HS-5 (cell line): ENCODE data around the gene IDH3G.
A peak's percentile ranks its signal among the peaks of the same experiment; 100 is the strongest.
"Not testable (repeated sequence)": the region's sequence is repeated elsewhere in the genome, so short reads cannot be mapped to it uniquely, and the experiment has no call there.

Experiments
- DNase-seq: peaks from one replicate; pipeline ENCODE4 v3.0.0-alpha.2; 2012; ENCODE audit warnings: low read depth

The IDH3G gene

DNA sequence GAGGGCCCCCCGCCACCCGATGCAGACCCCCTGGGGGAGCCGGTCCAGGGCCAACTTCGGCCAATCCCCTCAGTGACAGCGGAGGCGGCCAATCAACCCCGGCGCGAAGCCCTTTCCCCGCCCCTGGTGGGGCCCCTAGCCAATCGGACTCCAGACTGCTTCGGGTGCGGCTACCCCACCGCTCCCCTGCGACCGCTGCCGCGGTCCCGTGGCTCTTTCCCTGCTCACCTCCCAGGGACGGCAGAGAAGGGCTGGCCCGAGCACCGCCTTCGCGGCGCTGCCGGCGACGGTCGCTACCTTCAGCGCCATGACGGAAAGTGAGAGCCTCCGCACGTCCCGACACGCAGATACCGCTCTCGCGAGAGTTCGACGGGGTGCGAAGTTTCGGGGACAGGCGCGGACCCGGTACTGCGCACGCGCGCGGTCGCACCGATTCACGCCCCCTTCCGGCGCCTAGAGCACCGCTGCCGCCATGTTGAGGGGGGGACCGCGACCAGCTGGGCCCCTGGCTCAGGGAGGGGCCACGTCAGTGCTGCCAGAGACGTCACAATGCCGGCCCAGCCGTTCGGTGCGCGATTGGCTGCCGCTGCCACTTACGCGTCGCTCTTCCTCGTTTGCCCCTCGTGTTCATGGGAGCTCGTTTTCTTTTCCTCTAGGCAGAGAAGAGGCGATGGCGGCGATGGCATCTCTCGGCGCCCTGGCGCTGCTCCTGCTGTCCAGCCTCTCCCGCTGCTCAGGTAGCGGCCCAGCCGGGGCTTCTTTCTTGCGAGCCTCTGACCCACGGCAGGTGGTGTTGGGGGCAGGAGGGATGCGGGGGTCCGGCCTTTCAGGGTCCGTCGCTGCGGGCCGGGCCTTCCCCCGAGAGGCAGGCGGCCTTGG, at the start of gene IDH3G, which contains the start of gene SSR4:
TSS of gene IDH3G (minus strand) at position 358 of the 879 bp plus-strand sequence. CDS start at position 309, 49 bp downstream.
TSS of gene SSR4 (plus strand) at position 651 of the 879 bp plus-strand sequence. CDS start at position 671, 20 bp downstream.
- peak; percentile 72 for DNase-seq

DNA sequence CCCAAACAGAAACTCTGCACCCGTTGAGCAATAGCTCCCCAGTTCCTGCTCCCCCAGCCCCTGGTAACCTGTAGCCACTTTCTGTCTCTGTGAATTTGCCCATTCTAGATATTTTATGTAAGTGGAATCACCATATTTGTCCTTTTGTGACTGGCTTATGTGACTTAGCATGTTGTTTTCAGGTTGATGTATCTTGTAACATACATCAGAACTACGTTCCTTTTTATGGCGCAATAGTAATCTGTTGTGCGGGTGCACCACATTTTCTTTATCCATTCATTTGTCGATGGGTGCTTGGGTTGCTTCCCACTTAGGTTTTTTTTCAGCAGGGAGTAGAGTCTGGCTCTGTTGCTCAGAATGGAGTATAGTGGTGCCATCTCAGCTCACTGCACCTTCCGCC, 42.7 kb upstream of the IDH3G start:
- DNase-seq: no peak

DNA sequence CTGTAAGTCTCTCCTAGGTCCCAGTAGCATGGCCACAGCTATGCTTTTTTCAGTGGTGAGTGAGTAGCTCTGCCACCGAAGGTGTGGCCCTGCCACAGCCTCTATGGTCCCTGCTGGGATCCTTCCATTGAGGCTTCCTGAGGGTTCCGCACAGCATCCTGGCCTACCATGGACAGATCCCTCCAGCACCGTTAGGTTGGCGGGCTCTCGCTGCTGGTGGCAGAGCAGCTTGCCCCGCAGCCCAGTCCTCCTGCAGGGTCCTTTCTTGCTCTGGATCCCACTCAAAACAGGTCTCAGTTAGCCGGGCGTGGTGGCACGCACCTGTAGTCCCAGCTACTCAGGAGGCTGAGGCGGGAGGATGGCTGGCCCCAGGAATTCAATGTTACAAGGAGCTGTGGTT, 38.6 kb upstream of the IDH3G start:
- no peak for DNase-seq

DNA sequence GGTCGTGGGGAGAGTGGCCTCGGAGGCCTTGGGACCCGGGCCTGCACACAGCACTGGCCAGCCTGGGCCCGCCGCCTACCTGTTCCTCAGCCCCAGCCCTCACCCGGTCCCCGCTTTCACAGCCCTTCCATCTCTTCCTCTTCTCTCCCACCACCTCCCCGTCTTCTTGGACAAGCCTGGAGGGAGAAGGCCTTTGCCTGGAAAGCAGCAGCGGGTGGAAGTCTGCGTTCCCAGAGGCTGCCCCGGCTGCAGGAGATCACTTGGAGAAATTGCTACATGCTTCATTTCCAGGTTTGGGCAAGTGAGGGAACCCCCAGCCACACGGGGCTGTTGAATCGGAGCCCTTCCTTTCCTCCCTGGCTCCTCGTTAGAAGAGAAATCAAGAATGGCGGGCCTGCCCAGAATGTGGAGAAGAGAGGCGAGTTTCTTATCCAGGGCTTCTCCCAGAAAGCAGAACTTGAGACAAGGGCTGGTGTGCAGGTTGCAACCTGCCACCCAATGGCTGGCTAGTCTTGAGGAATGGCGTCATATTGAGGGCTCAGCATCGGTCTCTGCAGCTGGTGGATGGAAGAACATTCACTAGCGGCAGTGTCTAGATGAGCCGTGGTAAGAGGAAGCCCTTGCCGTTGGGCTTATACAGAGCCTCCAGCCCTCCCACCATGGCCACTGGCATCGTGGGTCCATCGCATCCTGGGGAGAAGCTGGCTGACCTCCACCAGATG, 37.4 kb upstream of the IDH3G start:
- no peak for DNase-seq

DNA sequence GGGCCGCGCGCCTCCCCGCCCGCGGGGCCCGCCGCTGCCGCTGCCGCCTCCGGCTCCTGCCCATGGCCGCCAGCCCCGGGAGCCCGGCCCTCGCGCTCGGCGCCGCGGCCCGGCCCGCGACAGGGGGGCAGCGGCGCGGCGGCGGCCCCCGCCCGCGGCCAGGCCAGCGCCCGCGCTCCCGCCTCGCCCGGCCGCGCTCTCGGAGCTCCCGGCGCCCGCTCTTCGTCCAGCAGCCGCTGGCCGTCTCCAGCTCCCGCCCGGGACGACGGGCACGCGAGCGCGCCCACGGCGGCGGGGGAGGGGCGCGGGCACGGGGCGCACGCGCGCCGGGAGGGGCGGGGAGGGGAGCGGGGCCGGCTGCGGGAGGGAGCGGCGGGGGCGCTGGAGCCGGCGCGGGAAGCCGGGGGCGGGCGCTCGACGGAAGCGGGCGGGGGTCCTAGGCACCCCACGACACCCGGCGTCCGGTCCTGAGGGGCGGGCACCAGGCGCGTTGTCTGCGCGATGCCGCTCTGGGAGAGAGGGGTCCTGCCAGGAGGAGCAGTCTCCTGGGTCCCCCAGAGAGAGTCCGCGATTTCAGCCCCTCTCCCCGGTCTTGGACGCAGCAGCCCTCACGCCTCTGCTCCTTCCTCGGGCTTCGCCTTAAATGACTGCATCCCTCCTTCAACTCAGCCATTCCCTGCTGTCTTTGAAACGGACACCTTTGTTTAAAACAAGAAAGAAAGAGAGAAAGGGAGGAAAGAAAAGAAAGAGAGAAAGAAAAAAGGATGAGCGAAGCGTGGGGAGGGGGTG, 36.7 kb upstream of the IDH3G start:
- no peak for DNase-seq

DNA sequence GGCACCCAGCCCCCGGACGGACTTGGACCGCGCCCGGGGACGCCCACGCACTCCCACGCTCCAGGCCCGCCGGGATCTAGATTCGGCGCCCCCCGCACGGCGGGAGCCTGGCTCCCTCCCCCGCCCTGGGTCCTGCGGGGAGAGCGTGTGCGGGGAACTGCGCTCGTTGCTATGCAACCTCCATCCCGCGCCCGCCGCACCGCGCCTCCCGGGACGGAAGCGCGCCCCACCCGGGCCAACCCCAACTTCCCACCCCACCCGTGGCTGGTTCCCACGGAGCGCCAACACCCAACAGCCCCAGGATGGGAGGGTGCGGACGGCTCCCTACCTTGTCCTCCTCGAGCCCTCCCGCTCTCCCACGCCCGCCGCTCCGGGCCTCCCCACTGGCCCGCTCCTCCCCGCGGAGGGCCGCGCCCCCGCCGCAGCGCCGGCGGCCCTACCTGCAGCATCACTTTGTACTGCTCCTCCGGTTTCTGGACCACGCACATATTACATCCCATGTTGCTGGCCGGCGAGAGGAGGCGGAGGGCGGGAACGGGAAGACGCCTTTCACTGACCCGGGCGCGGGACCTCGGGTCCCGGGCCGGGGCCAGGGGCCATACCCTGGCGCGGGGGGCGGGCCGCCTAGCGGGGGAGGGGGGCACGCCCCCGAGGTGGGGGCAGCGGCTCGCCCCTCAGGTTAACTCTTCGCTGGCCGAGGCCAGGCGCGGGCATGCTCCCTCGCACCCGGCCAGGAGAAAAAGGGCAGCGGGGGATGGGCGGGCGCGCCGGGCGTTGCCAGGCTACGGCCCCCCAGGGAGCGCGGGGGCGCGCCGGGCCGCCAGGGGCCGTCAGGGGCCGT, 35.8 kb upstream of the IDH3G start, which contains the start of gene PDZD4:
TSS of gene PDZD4 (minus strand) at position 746 of the 841 bp plus-strand sequence. CDS start at position 500, 246 bp downstream.
- no peak for DNase-seq

DNA sequence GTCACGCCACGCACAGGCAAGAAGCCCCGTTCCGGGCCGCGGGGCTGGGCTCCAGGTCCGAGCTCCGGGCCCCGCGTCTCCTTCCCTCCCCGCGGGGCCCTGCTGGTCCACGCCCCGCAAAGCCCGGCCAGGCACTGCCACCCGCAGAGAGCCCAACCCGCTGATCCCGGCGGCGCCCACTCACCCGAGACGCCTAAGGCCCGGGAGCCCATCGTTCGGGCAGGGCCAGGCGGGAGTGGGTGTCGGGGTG, 35.3 kb upstream of the IDH3G start:
- no peak for DNase-seq

DNA sequence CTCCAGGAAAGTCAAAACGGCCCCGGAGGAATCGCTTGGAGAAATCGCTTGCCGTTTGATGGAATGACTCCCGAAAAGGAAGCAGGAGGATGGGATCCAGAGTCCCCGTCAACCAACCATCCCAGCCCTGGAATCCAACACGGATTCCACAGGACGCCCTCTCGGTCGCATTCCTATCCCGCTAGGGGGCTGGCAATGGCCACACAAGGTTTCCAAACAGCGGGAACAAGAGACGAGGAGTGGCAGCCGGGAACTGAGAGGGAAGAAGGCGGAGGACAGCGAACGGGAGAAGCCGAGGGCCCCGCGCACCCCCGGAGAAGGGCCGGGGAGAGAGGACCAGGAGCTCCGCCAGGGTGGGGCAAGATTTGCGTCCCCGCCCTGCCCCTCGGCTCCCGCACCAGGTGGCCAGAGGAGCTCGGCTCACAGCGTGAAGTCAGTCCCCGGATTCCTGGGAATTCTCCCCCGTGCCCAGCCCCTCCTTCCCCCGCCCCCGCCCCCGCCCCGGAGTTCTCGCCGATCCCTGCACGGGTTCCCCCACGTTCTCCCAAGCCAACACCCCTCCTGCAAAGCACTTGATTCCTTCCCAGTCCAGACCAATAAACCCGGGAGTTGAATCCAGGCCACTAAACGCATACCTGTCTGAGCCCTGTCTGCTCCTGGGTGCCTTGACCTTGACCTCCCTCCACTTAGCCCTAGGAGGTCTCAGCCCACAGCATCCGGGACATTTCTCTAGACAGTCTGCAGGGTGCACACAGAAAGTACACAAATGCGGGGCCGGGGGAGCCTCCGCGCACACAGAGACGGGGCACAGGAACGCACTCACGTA, 34.8 kb upstream of the IDH3G start:
- DNase-seq: no peak

DNA sequence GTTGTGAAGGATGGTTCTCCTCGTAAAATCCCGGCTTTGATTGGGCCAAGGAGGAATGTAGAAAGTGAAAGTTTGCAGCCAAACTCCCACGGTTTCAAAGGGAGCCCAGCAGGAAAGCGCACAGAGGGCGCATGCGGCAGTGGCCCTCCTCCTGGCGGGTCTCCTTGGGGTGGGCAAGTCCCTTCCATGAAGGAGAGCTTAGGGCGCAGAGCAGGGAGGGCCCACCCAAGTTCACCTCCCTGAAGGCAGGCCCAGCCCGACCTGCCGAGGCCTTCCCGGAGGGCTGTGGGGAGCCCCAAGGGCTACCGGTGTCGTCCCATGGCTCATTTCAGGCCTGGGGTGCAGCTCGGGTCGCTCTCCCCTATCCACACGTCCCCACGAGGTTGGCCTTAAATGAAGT, 34.1 kb upstream of the IDH3G start:
- DNase-seq: no peak

DNA sequence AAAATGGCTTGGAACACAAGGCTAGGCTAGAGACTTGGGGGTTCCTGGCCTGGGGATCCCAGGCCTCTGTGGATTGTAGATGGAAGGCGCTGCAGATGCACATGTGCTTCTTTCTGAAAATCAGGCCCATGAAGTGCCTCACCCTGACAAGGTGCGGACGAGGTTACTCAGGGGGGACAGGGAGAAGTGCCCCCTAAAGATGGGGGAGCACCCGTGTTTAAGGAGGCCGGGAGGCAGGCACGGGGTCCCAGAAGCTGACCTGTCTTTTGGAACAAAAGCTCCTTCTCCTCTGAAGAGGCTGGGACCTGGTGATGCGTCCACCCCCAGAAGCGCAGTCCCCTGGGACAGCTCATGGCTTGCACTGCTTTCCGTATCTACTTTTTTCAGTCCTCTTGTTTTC, 33.7 kb upstream of the IDH3G start:
- DNase-seq: no peak

DNA sequence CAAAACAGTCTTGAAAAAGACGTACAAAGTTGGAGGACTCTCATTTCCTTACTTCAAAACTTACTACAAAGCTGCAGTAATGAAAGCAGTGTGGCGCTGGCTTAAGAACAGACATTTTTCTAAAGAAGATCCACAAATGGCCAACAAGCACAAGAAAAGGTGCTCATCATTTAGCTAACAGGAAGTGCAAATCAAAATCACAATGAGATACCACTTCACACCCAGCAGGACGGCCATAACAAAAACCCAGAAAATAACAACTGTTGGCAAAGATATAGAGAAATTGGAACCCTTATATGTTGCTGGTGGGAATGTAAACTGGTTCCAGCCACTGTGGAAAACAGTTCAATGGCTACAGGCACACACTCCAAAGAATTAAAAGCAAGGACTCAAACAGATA, 32.8 kb upstream of the IDH3G start:
- no peak for DNase-seq

DNA sequence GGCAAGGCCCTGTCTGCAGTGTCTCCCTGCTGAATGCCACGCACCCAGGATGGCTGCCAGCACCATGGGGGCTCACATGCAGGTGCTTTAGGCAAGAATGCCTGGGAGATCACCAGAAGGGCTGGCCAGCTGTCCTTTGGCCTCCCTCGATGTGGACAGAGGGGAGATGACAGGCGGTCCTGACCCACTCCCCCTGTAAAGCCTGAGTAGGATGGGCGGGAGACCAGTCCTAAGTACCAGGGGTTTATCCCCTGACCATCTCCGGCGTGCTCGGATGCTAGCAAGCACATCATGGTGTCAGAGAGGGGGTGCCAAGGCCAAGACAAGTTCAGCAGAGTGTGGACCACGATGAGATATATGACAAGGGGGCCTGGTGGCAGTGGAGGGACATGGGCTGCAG, 30.9 kb upstream of the IDH3G start:
- DNase-seq: no peak

DNA sequence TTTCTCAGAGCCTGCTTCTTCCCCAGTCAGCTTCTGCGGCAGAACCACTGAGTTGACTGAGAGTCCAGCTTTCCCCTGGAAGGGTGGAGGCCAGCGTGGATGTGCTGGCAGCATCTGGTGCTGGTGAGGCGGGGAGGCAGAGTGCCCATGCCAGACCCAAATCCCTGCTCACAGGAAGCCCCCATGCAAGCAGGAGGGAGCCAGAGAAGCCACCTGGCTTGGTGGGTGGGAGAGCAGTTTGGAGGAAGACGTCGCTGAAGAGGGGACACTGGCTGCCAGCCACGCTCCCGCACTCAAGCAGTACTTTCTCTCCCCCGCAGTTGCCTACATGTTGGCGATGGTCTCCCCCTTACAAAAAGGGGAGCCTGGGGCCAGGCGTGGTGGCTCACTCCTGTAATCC, 30.2 kb upstream of the IDH3G start:
- DNase-seq: no peak

DNA sequence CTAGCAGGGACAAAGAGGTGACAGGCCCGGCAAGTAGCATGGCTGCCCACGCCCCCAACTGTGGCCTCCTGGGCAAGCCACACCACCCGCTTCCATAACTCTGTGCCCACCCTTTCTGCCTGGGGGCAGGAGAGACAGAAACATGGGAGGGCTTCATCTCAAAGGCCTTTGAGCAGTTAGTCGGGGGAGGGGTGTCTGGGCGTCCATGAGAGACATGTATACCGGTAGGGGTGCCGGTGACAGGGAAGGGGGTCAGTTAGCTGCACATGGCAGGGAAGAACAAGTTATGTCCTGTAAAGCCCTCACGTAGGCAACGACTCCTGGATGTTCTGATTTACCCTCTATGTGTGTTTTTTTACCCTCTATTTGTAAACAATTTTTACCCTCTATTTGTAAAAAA, 26.9 kb upstream of the IDH3G start:
- DNase-seq: no peak

DNA sequence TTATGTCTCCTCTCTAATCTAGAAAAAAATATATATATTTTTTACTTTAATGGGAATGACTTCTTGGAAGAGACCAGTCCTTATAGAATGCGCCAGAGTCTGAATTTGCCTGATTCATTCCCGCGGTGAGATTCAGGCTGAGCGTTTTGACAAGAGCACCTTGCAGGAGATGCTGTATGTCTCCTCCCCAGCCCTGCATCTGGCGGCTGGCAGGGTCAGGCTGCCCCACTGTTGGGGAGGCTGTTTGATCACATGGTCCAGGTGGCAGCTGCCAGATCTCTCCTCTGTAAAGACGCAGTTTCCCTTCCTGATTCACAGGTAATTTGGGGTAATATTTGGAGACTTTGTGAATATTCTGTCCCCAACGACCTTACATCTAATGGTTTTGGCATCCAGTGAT, 26.4 kb upstream of the IDH3G start:
- DNase-seq: no peak

DNA sequence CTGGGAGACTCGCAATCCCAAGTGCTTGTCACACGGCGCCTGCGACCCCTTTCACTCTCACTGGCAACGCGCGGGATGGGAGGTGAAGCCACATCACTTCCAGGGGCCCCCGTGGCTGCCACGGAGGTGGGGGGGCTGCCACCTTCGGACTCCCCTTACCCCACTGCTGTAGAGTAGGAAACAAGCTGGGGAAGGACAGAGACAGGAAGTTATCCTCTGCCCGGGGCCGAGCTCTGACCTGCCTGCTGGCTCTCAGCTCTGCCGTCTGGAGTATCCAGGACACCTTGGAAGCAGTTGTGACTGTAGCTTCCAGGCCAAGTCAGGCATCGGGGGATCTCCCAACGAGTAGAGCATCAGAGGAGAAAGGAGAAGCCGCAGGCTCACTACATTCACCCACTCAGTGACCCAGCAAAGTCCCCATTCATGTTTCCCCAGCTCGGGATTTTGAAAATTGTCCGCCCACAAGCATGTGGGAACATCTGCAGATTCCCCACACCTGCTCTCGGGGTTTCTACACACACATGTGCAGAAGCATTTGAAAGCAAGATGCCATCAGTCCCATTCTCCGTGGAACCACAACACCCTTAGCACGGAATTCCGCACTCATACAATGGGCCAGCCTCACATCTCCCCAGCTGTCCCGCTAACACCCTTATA, 25.3 kb upstream of the IDH3G start:
- no peak for DNase-seq

DNA sequence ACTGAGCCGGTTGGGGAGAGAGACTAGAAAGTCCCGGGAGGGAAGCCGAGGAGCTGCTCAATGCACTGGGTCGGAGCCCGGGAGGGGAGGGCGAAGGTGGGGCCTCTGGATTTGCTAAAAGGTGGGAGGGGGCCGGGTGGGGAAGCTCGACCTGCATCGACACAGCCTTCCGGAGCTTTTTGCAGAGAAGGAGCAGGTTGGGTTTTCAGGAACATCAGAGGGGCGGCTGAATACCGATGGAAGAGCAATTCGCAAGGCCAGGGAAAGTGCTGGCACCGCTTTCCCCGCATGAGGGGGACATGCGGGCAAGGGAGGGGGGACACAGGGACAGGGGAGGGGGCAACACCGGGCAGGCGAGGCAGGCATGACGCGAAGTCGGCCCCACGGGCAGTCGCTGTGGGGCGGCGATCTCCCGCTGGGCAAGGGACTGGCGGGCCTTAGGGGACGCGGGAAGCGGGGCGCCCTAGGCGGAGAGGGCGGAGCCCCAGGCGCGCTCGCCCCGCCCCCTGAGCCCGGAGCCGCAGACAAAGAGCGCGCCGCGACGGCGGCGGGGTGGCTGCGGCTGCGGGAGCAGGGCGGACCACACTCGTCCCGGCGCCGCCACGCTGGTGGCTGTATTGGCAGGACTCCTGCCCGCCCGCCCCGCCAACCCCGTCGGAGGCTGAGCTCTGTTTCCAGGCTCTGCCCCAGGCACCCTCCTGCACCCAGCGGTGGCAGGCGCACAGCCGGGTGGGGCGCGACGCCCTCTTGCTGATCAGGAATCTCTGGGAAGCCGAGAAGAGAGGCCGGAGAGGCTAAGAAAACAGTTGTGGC, 24.6 kb upstream of the IDH3G start:
- no peak for DNase-seq

DNA sequence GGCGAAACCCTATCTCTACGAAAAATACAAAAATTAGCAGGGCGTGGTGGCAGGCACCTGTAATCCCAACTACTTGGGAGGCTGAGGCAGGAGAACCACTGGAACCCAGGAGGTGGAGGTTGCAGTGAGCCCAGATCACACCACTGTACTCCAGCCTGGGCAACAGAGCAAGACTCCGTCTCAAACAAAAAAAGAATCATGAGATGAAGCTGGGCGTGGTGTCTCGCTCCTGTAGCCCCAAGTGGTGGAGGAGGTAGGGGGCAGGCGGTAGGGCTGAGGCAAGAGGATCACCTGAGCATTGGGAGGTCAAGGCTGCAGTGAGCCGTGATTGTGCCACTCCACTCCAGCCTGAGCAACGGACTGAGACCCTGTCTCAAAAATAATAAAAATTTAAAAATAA, 23.9 kb upstream of the IDH3G start:
- not testable (repeated sequence) for DNase-seq
